SK-N-SH treated with all-trans-retinoic acid at 6 μM for 48 hours (cell line): ENCODE results near the gene ZGPAT.

ENCODE experiments used
- ATAC-seq: fragments of 200-7000 bp; cut with Tn5 transposase; 3 replicates; pipeline ENCODE4 v1.9.1; 2020; ENCODE audit warnings: mild to moderate bottlenecking, moderate library complexity
- ARNTL ChIP-seq: fragments of 450-650 bp; formaldehyde crosslinking; IDR thresholded peaks from 2 replicates; pipeline ENCODE4 v1.5.0; 2020; ENCODE audit warnings: low read depth, mild to moderate bottlenecking, moderate library complexity, borderline replicate concordance
- CREB5 ChIP-seq: fragments of 250-450 bp; sonication (Bioruptor Pico); IDR thresholded peaks from 2 replicates; pipeline ENCODE4 v1.5.1; 2020; ENCODE audit warnings: low read depth, mild to moderate bottlenecking, moderate library complexity
- CSDC2 ChIP-seq: fragments of 250-450 bp; sonication (Bioruptor Pico); IDR thresholded peaks from 2 replicates; pipeline ENCODE4 v1.5.0; 2020; ENCODE audit warnings: mild to moderate bottlenecking, moderate library complexity
- ESRRG ChIP-seq: fragments of 250-450 bp; sonication (Bioruptor Pico); IDR thresholded peaks from 2 replicates; pipeline ENCODE4 v1.6.1; 2021; ENCODE audit warnings: mild to moderate bottlenecking
- GLIS3 ChIP-seq: fragments of 250-450 bp; sonication (Bioruptor Pico); IDR thresholded peaks from 2 replicates; pipeline ENCODE4 v1.5.0; 2020; ENCODE audit warnings: mild to moderate bottlenecking, moderate library complexity
- ISL1 ChIP-seq: fragments of 250-450 bp; sonication (Bioruptor Pico); IDR thresholded peaks from 2 replicates; pipeline ENCODE4 v2.1.2; 2022; ENCODE audit warnings: mild to moderate bottlenecking, moderate library complexity
- OSR1 ChIP-seq: fragments of 250-450 bp; sonication (Bioruptor Pico); IDR thresholded peaks from 2 replicates; pipeline ENCODE4 v1.8.0; 2022; ENCODE audit warnings: moderate library complexity, mild to moderate bottlenecking, inconsistent platforms
- PPARA ChIP-seq: fragments of 250-450 bp; sonication (Bioruptor Pico); IDR thresholded peaks from 2 replicates; pipeline ENCODE4 v1.5.0; 2020; ENCODE audit warnings: mild to moderate bottlenecking, borderline replicate concordance
- SNAI2 ChIP-seq: fragments of 250-450 bp; sonication (Bioruptor Pico); IDR thresholded peaks from 2 replicates; pipeline ENCODE4 v1.5.0; 2020; ENCODE audit warnings: mild to moderate bottlenecking, moderate library complexity
- TCF4 ChIP-seq: fragments of 250-450 bp; sonication (Bioruptor Pico); IDR thresholded peaks from 2 replicates; pipeline ENCODE4 v1.8.0; 2021; ENCODE audit warnings: mild to moderate bottlenecking, moderate library complexity, borderline replicate concordance
- TSHZ2 ChIP-seq: fragments of 250-450 bp; sonication (Bioruptor Pico); IDR thresholded peaks from 2 replicates; pipeline ENCODE4 v1.5.0; 2020; ENCODE audit warnings: mild to moderate bottlenecking, moderate library complexity
- ZC3H10 ChIP-seq: fragments of 250-450 bp; sonication (Bioruptor Pico); IDR thresholded peaks from 2 replicates; pipeline ENCODE4 v1.5.1; 2021; ENCODE audit warnings: mild to moderate bottlenecking, moderate library complexity
- ZFP3 ChIP-seq: fragments of 250-450 bp; sonication (Bioruptor Pico); IDR thresholded peaks from 2 replicates; pipeline ENCODE4 v1.5.0; 2020; ENCODE audit warnings: mild to moderate bottlenecking, moderate library complexity
- ZNF70 ChIP-seq: fragments of 450-650 bp; formaldehyde crosslinking; IDR thresholded peaks from 2 replicates; pipeline ENCODE4 v1.5.0; 2020; ENCODE audit warnings: mild to moderate bottlenecking, moderate library complexity
- ZNF8 ChIP-seq: fragments of 450-650 bp; formaldehyde crosslinking; IDR thresholded peaks from 2 replicates; pipeline ENCODE4 v1.5.0; 2020; ENCODE audit warnings: mild to moderate bottlenecking, moderate library complexity
- TF ChIP-seq, protein P1 (sequence below): fragments of 250-450 bp; sonication (Bioruptor Pico); IDR thresholded peaks from 2 replicates; pipeline ENCODE4 v1.5.1; 2021; ENCODE audit warnings: mild to moderate bottlenecking, moderate library complexity

Gene ZGPAT

GRCh38 chr20:63739130-63740069, 31.6 kb downstream of the ZGPAT start, which contains the start of gene SLC2A4RG:
Gene SLC2A4RG (plus strand): TSS chr20:63739776. CDS start chr20:63739913, 137 bp downstream.
- no peak for TF ChIP-seq OSR1 (CRISPR knock-in tag)
- TF ChIP-seq CREB5, result no peak
- TF ChIP-seq, protein P1, sequence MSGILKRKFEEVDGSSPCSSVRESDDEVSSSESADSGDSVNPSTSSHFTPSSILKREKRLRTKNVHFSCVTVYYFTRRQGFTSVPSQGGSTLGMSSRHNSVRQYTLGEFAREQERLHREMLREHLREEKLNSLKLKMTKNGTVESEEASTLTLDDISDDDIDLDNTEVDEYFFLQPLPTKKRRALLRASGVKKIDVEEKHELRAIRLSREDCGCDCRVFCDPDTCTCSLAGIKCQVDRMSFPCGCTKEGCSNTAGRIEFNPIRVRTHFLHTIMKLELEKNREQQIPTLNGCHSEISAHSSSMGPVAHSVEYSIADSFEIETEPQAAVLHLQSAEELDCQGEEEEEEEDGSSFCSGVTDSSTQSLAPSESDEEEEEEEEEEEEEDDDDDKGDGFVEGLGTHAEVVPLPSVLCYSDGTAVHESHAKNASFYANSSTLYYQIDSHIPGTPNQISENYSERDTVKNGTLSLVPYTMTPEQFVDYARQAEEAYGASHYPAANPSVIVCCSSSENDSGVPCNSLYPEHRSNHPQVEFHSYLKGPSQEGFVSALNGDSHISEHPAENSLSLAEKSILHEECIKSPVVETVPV (CRISPR knock-in tag), result no peak
- no peak for TF ChIP-seq ZNF8 (CRISPR knock-in tag)
- TF ChIP-seq ESRRG (CRISPR knock-in tag), result no peak
- no peak for TF ChIP-seq ZNF70 (CRISPR knock-in tag)
- TF ChIP-seq CSDC2 (CRISPR knock-in tag), result no peak
- TF ChIP-seq TSHZ2 (CRISPR knock-in tag), result no peak
- no peak for TF ChIP-seq ZC3H10
- no peak for TF ChIP-seq ARNTL
- TF ChIP-seq SNAI2 (CRISPR knock-in tag), result no peak
- no peak for TF ChIP-seq PPARA (CRISPR knock-in tag)
- no peak for TF ChIP-seq ISL1
- TF ChIP-seq, all 23 proteins: peak for 0
- ATAC-seq, result peak; percentile 58

DNA sequence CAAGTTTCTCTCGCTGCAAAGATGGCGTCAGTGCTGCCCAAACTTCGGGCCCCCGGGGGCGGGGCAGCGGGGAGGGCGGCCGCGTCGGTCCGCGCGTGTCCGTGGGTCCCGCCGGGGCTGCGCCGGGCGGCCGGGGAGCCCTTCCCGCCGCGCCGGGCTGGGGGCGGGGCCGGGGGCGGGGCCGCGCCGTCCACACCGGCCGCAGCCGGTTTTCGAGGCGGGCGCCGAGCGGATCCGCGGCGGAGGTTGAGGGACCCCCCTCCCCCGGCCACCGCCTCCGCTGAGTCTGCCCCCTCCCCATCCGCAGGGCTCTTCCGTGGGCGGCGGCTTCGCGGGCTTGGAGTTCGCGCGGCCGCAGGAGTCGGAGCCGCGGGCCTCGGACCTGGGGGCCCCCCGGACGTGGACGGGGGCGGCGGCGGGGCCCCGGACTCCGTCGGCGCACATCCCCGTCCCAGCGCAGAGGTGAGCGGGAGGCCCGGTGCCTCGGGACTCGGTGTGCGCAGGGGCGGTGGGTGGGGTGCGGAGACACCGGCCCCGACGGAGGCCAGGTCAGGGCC, 32.3 kb downstream of the ZGPAT start:
- peak; percentile 11 for ATAC-seq
- TF ChIP-seq GLIS3 (CRISPR knock-in tag) (no peak), TSHZ2 (CRISPR knock-in tag) (0 out of 2 replicates have a peak, but pooled peaks have one; percentile 17), ZFP3 (CRISPR knock-in tag) (no peak)

- no peak for TF ChIP-seq SNAI2 (CRISPR knock-in tag)
- 0 out of 2 replicates have a peak, but pooled peaks have one; percentile 13 for TF ChIP-seq TSHZ2 (CRISPR knock-in tag)
- TF ChIP-seq TCF4, result peak; percentile 33; the same call in 1 of the 2 replicates
- ATAC-seq, result peak; percentile 80
These were observed 33.0 kb downstream of the ZGPAT start for GRCh38 chr20:63740627-63741353.
